K562 (cell line): Measurements from ENCODE around the gene SFRP2. TPM values are rescaled to one million over a fixed set of nuclear protein-coding genes. Genes with fewer than 3 reads are reported as not detected.

Source experiments
- ATAC-seq: fragments of 200-7000 bp; cut with Tn5 transposase; 3 replicates; pipeline ENCODE4 v1.9.1; 2020; ENCODE audit warnings: moderate library complexity
- BruUV-seq: library from RNA; stranded (reverse); fragments of 400-500 nt; replicated peaks from 2 replicates; lab custom pipeline; 2021; lab: Mats Ljungman, UMichigan
- CTCF ChIA-PET: fragments of 300-600 bp; formaldehyde crosslinking; extraction: SDS; loops from one replicate; lab custom pipeline; 2021; ENCODE audit warnings: low intra/inter-chr PET ratio; lab: Yijun Ruan, JAX
- POLR2A ChIA-PET: fragments of 300-600, 350-650 bp; sonication (Branson Sonifier 250); formaldehyde crosslinking; extraction: SDS; loops from one replicate; lab custom pipeline; 2021; ENCODE audit warnings: antibody characterized with exemption, inconsistent platforms; lab: Yijun Ruan, JAX
- DNase-seq, 4 experiments: peaks; one replicate each; pipeline versions ENCODE4 v3.0.0 to v3.0.0-alpha.2; 2011 to 2018; ENCODE audit warnings: low spot score in 3 of 4, mixed read lengths in 3 of 4; ENCODE audit errors: extremely low read depth in 1 of 4
- FAIRE-seq: peaks from 2 replicates; lab custom pipeline; 2011; peaks lifted over from hg19 to GRCh38; lab: Jason Lieb, UNC
- H2AFZ ChIP-seq: 2 replicates; pipeline ENCODE4 v1.6.0; 2011; ENCODE audit warnings: low read depth, low read length, control low read depth, inconsistent platforms
- H3K27ac ChIP-seq: fragments of 200-600 bp; 3 replicates; pipeline ENCODE4 v1.8.0; 2011; ENCODE audit warnings: low read depth, mild to moderate bottlenecking, control low read depth, inconsistent platforms, low read length, moderate library complexity, mixed read lengths; ENCODE audit errors: extremely low read depth
- H3K27me3 ChIP-seq, 2 experiments: fragments of 300-600 bp in 1 of 2; 2 replicates in 1 of 2; 3 replicates in 1 of 2; pipeline versions ENCODE4 v1.6.0 to v1.8.0; 2011; ENCODE audit warnings: inconsistent platforms in 2 of 2, low read length in 2 of 2, mild to moderate bottlenecking in 1 of 2, mixed read lengths in 1 of 2, moderate library complexity in 1 of 2; ENCODE audit not compliant: control insufficient read depth in 2 of 2, insufficient read depth in 2 of 2
- H3K36me3 ChIP-seq: fragments of 300-600 bp; 3 replicates; pipeline ENCODE4 v1.8.0; 2011; ENCODE audit warnings: mild to moderate bottlenecking, low read length, inconsistent platforms; ENCODE audit not compliant: control insufficient read depth, insufficient read depth
- H3K4me1 ChIP-seq, 2 experiments: fragments of 200-600 bp in 1 of 2; replicated peaks in 1 of 2; 2 replicates in 1 of 2; 3 replicates in 1 of 2; pipeline versions ENCODE4 v1.5.1 to v1.8.0; 2011; ENCODE audit warnings: inconsistent platforms in 2 of 2, low read length in 2 of 2, mild to moderate bottlenecking in 1 of 2, mixed read lengths in 1 of 2, moderate library complexity in 1 of 2; ENCODE audit not compliant: control insufficient read depth in 2 of 2, insufficient read depth in 2 of 2
- H3K4me2 ChIP-seq: 2 replicates; pipeline ENCODE4 v1.6.1; 2011; ENCODE audit warnings: low read length, control low read depth, inconsistent platforms, mixed read lengths; ENCODE audit not compliant: insufficient read depth
- H3K4me3 ChIP-seq: fragments of 200-600 bp; sonication (generic), shearing (Covaris generic); 2 replicates; pipeline ENCODE4 v1.5.1; 2016; ENCODE audit warnings: control low read depth, inconsistent platforms
- H3K79me2 ChIP-seq: fragments of 200-600 bp; 3 replicates; pipeline ENCODE4 v1.8.0; 2011; ENCODE audit warnings: low read length, inconsistent platforms; ENCODE audit not compliant: control insufficient read depth, insufficient read depth
- H3K9ac ChIP-seq, 2 experiments: 2 replicates each; pipeline versions ENCODE4 v1.6.0 to v1.6.1; 2011; ENCODE audit warnings: low read depth in 2 of 2, low read length in 2 of 2, control low read depth in 1 of 2, inconsistent platforms in 1 of 2, mild to moderate bottlenecking in 1 of 2, mixed read lengths in 1 of 2; ENCODE audit not compliant: insufficient read depth in 1 of 2
- H3K9me1 ChIP-seq: one replicate; pipeline ENCODE4 v1.6.0; 2011; ENCODE audit warnings: inconsistent platforms, mild to moderate bottlenecking, low read length, moderate library complexity; ENCODE audit not compliant: control insufficient read depth, insufficient read depth
- H3K9me3 ChIP-seq: replicated peaks from 2 replicates; pipeline ENCODE4 v1.5.1; 2011; ENCODE audit warnings: low read depth, low read length, inconsistent platforms; ENCODE audit not compliant: control insufficient read depth, insufficient read depth
- H4K20me1 ChIP-seq: replicated peaks from 2 replicates; pipeline ENCODE4 v1.6.1; 2011; ENCODE audit warnings: low read length, inconsistent platforms, mixed read lengths; ENCODE audit not compliant: control insufficient read depth, insufficient read depth
- CCNT2 ChIP-seq: IDR thresholded peaks from 2 replicates; pipeline ENCODE4 v1.6.1; 2011; ENCODE audit warnings: borderline replicate concordance, low read depth, mild to moderate bottlenecking, moderate library complexity, mixed read lengths, low read length; ENCODE audit not compliant: insufficient read length; ENCODE audit errors: extremely low read depth
- KDM4B ChIP-seq, 2 experiments: fragments of 450-650 bp in 1 of 2; sonication (generic) in 1 of 2; IDR thresholded peaks; 2 replicates each; pipeline ENCODE4 v1.6.1; 2016 to 2017; ENCODE audit warnings: borderline replicate concordance in 2 of 2, antibody characterized with exemption in 1 of 2, low read depth in 1 of 2, mild to moderate bottlenecking in 1 of 2
- WGBS: fragments of 100-300 bp; shearing (Covaris generic); methylation state at CpG from one replicate; pipeline ENCODE4 v1.1.6; 2016; ENCODE audit warnings: low coverage, mixed read lengths; ENCODE audit not compliant: insufficient coverage; ENCODE audit errors: missing lambda C conversion rate; 5-methylcytosine and 5-hydroxymethylcytosine counted together
- in situ Hi-C: fragments of 300-500 bp; cut with MboI; formaldehyde crosslinking; loops from 4 replicates; pipeline ENCODE4 v1.15.0; 2018; ENCODE audit warnings: inconsistent platforms, mixed read lengths
- intact Hi-C: fragments of 100-400 bp; cut with micrococcal nuclease; formaldehyde crosslinking; loops from 2 replicates; pipeline ENCODE4 v1.14.2; 2022
- polyA plus RNA-seq, 8 experiments: library from polyadenylated mRNA; depleted of rRNA in 4 of 8; stranded (reverse) in 5 of 8; unstranded in 3 of 8; fragments of >200 nt; fragmentation: Nextera tagmentation in 2 of 8; fragmentation: Illumina TruSeq in 1 of 8; extraction: Ambion mirVana in 2 of 8; extraction: Trizol in 1 of 8; gene quantifications; 2 replicates each; pipeline versions ENCODE4 v1.2.1 to v1.2.3, GENCODE V29; 2011 to 2014; ENCODE audit warnings: inconsistent platforms in 1 of 8, missing spikeins in 1 of 8
- total RNA-seq, 7 experiments: library from RNA; depleted of rRNA in 6 of 7; stranded (reverse); fragments of >200 nt in 6 of 7; fragmentation: Illumina TruSeq in 2 of 7; extraction: Trizol in 2 of 7; gene quantifications; 2 replicates each; pipeline versions ENCODE4 v1.2.1 to v1.2.3, GENCODE V29; 2011 to 2021; ENCODE audit warnings: low replicate concordance in 1 of 7
- TF ChIP-seq, protein P1 (sequence below): IDR thresholded peaks from 3 replicates; pipeline ENCODE4 v1.6.1; 2011; ENCODE audit warnings: borderline replicate concordance, mild to moderate bottlenecking, moderate library complexity; ENCODE audit not compliant: insufficient read length; ENCODE audit errors: extremely low read depth

The SFRP2 gene
- total and polyA plus RNA-seq, 9 of the 15 experiments (the other 6 are each of a cell fraction or from before 2014, with no cell fraction given): 0.29 TPM; not detected in 8

DNA sequence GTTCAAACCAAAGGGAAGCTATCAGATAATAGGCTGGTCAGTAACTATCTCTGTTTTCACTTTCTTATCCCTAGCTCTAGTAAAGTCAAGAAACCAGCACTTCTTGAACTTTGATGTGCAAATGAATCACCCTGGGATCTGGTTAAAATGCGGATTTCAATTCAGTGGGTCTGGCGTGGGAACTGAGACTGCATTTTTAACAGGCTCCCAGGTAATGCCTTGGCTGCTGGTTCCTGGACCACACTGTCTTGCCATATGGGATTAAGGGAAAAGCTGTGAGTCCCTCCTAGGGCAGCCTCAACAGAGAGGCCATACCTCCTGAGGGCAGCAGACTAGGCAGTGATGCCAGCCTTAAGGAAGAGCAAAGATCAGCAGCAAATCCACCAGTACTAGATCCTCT, 30.7 kb downstream of the SFRP2 start:
- Histone ChIP-seq H3K4me3 (no peak overlapping the region), H2AFZ (no peak overlapping the region), H3K4me2 (no peak overlapping the region), H3K9ac (no peak overlapping the region), H3K4me1 (peaks cover 0 to 10% of the 10 kb centered on the region in 2 experiments; a peak in 2 of 5 replicates), H3K9me1 (no peaks in the 10 kb centered on the region), H3K79me2 (no peaks in the 10 kb centered on the region), H4K20me1 (no peaks in the 10 kb centered on the region), H3K9me3 (no peaks in the 10 kb centered on the region), H3K27me3 (peaks cover 21 to 47% of the 10 kb centered on the region in 2 experiments), H3K36me3 (no peaks in the 10 kb centered on the region), H3K27ac (no peak overlapping the region)
- intact Hi-C loops (loop anchor here (10.0 kb wide), 1 partner anchor 323 kb away; no protein-coding TSS in a partner anchor), in situ Hi-C loops (no loop called here)
- WGBS: 0% methylated on average over 2 of the region's 2 CpGs
- DNase-seq (no peak), ATAC-seq (no peak), FAIRE-seq (no peak)
- CTCF ChIA-PET: no interaction called here
- TF ChIP-seq CCNT2: no peak
- no peak for TF ChIP-seq KDM4B (IDR thresholded peaks at IDR 0.05; ENCODE audit: borderline replicate concordance in 2 of 2, low read depth in 1 of 2)
- TF ChIP-seq, protein P1, sequence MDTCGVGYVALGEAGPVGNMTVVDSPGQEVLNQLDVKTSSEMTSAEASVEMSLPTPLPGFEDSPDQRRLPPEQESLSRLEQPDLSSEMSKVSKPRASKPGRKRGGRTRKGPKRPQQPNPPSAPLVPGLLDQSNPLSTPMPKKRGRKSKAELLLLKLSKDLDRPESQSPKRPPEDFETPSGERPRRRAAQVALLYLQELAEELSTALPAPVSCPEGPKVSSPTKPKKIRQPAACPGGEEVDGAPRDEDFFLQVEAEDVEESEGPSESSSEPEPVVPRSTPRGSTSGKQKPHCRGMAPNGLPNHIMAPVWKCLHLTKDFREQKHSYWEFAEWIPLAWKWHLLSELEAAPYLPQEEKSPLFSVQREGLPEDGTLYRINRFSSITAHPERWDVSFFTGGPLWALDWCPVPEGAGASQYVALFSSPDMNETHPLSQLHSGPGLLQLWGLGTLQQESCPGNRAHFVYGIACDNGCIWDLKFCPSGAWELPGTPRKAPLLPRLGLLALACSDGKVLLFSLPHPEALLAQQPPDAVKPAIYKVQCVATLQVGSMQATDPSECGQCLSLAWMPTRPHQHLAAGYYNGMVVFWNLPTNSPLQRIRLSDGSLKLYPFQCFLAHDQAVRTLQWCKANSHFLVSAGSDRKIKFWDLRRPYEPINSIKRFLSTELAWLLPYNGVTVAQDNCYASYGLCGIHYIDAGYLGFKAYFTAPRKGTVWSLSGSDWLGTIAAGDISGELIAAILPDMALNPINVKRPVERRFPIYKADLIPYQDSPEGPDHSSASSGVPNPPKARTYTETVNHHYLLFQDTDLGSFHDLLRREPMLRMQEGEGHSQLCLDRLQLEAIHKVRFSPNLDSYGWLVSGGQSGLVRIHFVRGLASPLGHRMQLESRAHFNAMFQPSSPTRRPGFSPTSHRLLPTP: no peak
- no TSS peak for BruUV-seq
- POLR2A ChIA-PET: interaction anchor here (0.6 to 0.9 kb wide), 3 partner anchors 8 to 9 kb away, joined by 3 read pairs; no protein-coding TSS in a partner anchor
